ENCODE data around the gene GGACT.
A peak's percentile ranks its signal among the peaks of the same experiment; 100 is the strongest.

The GGACT gene

DNA sequence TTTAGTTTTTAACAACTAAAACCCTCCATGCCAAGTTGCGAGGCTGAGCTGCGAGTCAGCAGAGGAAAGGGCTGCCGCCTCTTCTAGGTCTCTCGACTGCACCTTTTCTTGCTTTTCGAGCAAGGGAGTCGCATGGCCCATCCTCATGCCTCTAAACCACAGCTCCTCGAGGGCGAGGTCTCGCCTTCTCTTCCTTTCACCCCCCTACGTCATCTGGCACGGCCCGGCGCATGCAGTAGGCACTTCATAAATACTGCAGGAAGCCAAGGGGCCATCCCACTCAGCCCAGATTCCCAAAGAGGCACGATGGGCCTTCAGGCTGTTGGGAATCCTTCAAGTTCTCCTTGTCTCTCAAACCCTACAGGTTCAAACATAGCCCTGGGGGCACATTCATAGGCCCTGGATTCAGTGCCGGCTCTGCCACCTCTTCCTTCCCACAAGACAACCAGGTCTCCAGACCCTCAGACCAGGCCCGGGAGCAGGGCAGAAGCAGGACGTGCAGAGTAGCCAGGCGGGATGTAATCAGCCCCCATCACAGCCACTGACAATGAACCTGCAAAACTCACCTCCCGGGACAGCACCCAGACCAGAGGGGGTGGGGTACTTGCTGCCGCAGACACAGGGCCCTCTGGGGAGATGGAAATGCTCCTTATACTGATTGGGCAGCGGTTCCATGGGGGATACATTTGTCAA is 41.7 kb downstream of the GGACT start:
- DNase-seq = no peak

DNA sequence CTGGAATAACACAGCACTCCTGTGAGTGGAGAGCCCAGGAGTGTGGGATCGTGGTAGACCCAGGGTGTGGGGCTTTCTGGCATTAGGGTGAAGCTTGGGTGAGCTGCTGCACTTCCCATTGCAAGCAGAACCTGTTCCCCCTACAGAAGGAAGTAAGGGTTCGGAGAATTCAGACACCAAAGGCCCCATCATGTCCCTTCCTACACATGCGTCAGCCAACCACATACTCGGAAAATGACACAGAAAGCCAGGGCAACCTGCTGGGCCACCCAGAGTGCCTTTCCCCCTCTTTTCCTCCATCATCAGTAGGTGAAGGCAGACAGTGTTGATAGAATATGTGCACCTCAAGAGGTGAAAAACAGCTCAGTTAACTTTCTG is 42.9 kb downstream of the GGACT start:
- no peak for DNase-seq

DNA sequence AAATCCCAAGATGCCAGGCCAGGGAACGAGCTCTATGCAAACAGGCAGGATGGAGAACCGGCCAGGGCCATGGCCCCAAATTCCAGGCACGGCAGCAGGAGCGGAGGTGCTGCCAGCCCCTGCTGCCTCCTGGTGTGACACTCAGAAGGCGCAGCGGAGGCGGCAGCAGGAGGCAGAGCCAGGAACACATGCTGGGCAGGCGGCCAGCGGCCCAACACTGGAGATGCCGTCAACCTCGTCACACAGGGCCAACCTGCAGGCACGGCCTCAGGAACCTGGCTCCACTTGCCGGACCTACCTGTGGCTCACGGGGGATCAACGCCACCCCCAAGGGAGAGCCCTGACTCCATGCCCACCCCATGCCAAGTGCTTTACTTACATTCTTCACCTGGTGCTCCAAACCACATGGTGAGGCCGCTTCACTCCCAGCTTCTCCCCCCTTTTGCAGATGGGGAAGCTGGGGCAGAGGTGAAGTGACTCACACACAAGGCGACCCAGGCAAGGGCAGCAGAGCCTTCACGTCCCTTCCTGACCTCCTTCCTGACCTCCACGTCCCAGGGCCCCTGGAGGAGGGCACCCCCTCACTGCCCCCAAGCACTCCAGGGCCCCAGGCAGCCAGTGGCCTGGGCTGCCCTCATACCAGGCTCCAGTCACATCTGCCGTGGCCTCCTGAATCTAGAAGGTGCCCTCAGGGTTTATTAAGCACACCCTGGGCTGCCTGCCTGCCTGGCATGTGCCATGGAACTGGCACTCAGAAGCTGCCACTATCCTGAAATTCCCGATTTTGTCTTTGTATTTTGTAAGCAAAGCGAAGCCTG is 43.5 kb downstream of the GGACT start:
- DNase-seq = no peak

DNA sequence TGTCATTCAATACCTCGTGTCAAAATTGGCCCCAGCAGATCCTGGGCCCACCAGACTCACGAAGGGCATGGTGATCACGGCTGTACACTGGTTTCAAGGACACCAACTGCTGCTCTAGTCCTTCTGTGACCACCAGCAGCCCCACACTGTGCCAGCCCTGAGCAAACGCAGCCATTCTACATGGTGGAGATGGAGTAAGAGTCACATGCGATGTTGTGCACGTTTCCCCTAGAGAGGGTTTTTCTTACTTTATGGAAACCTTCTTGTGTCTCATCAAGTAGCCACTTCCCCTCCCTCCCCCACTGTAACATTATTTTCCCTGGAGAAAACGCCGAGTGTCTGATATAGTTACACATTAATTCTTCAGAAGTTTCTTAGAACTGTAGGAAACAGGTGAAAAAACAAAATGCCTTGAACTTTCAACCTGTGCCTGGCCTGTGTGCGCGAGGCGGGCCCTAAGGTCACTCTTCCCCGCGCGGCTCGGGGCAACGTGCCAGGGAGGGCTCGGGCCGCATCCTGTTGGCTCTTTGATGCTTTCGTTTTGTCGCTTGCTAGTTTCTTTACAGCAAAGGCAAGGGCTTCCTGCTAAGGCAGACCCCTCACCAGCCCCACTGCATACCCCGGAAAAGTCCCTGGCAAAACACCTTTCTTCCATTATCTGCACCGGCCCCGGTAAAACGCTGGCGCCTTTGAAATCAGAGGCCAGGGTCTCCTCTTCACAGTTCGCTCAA is 44.6 kb downstream of the GGACT start:
- DNase-seq = no peak

DNA sequence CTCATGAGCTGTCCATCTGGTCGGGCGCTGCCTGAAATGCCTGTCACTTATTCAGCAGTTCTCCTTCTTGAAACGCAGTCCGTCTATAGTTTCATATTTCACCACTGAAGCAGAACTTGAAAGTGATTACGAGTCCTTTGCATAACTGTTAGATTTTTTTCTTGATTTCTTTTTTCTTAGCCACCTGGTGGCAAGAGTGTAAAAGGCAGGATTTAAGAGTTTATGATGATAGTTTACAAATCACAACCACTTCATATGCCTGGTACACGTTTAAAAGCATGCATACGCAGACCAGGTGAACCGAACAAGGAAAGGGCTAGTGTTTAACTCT is 45.8 kb downstream of the GGACT start:
- DNase-seq = peak in 1 of 2 experiments; percentile 8

DNA sequence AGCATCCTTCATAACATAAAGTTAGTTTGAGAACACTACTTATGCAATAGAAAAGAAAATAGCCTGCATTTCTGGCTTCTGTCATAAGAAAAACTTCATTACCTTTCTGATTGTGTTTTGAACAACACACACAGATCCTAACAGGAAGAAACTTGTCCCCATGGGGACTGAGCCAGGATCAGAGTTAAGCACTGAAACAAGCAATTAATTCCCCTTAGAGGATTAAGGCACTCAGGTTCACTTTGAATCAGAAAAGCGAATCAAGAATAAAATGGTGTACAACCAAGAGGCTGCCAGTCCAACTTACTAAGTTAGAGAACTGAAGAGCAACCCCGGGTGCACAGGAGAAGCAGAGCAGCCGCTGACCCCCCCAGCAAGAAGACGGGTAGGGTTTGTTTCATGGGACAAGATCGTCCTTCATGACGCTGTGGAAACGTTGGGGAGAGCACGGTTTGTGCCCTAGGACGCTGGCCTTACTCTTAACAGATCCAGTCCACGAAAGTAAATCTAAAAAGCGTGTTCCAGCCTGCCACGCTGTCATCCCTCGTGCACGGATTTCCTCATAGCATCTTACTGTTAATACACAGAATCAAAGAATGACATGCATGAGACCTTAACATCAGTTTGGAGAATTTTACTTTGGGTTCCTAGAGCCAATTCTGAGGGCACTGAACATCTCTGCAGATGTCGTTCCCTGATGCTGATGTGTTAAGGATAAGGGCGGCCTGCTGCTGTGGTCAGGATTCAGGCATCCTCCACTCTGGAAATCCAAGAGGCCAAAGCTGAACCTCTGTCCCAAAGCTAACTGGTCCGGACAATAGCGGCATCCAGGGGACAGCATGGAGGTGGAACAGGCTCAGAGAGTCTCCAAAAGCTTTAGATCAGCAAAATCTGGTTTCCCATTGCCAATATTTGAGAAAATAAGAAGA is 46.4 kb downstream of the GGACT start:
- no peak for DNase-seq

DNA sequence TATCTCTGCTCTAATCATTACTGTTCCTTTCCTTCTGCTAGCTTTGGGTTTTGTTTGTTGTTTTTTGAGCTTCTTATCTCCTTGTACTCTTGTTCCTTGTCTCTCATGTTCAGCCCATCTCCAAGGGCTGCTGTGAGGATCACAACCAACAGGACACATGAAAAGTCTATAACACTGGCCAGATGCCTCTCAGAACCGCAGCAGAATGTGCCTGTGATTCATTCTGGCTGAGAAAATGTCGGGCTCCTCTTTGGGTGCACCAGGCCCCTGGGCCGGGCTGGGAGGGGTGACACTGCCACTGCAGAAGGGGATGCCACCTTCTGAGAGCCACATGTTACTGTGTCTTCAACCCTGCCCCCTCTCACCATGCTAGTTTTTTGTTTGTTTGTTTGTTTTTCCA is 48.0 kb downstream of the GGACT start:
- DNase-seq = no peak

DNA sequence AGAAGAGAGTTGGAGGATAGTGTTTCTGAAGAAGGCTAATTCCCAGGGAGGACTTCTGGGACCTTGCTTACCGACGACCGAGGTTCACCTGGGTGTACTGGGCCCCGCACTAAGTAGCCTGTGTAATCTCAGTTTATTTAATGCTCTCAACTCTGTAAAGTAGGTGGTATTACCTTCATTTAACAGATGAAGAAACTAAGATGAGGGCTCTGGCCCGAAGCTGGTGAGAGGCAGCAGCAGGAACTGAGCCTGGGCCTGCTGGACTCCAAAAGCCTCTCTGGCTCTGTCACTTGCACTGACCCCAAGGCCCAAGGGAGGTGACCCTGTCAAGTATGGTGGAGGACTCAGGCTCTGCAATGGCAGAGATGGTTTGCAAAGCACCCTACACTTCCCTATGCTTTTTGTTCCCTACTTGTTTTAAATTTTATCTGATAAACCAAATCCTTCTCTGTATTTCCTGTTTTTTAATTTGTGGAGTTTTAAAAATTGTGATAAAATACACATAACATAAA is 50.6 kb downstream of the GGACT start:
- no peak for DNase-seq

DNA sequence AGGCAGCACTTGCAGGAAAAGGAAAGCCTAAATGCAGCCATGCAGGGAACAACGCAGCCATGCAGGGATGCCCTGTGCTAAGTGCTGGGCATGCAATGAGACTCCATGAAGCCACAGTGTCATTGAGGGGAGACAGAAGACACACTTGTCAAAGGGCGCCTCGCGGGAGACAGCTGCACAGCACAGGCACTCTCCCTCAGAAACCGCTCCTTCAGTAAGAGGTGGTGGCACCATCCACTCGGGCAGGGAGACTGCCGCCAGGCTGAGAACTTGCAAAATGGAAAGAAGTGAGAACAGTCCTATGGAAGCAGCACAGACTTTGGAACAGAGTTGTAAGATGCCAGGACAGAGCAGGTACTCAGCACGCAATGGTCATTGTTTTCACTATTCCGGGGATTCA is 51.1 kb downstream of the GGACT start:
- DNase-seq = no peak

DNA sequence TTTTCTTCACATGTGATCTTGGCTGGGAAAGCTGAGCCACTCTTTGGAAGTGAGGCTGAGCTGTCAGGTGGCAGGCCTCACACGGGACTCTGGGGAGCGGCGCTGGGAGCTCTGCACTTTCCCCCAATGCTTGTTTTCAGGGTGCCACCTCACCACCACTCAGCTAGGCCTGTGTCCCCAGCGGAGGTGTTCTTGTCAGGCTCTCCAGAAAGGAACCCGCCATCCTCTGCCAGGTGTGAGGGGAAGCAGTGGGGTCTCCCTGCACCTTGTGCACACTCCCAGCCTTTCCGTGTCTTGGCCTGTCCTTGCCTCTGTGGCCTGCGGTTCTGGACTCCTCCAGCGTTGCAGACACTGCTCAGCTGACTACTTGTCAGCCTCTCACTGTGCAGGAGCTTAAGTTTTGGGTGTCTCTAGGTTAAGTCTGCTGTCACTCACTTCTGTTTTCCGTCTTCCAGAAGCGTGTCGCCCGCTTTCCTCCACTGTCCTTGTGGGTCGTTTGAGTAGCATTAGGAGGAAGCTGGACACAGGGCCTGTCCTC is 51.9 kb downstream of the GGACT start:
- no peak for DNase-seq

DNA sequence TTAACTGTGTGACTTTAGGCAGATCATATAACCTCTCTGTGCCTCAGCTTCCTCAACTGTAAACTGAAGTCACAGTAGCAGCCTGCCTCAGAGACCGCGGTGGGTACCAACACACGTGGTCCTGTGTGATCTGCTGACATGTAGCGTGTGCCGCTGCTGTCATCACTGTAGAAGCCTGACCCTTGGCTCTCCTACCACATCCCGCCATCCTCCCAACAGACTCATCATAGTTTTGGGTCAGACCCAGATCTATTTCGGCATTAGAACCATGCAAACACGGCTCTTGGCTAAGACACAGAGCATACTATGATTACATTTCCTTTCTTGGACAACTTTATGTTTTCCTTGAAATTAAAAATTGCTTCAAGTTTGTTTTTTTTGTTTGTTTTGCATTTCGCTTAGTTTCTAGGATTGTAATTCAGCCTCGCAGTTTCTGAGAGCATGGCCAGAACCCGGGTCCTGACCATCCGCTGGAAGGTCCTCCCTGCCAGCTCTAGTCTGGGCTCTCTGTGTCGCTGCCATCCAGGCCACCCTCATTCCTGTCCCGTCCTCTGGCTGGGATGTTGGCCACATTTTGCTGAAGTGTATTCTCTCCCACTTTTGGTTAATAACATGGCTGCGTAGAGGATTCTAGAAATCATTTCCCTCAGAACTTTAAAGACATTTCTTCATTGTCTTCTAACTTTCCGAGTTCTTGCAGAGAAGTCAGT is 53.0 kb downstream of the GGACT start:
- DNase-seq = no peak

DNA sequence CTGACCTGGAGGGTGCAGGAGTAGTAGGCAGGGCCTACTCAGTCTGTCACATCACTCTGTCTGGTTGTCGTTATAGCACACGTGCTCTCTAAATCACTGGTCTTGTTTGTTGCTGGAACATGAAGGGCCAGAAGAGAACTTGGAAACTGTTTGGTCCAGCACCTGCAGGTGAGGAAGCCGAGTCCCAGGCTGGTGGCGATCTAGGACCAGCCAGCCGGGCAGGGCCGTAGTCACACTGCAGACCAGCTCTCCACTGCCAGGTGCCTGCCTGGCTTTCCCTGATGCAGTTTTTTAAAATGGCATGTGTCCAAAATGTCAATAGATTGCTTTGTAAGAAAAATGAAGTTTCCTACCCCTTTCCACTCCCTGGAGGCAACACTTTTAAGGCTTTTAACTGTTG is 53.7 kb downstream of the GGACT start:
- DNase-seq = no peak

DNA sequence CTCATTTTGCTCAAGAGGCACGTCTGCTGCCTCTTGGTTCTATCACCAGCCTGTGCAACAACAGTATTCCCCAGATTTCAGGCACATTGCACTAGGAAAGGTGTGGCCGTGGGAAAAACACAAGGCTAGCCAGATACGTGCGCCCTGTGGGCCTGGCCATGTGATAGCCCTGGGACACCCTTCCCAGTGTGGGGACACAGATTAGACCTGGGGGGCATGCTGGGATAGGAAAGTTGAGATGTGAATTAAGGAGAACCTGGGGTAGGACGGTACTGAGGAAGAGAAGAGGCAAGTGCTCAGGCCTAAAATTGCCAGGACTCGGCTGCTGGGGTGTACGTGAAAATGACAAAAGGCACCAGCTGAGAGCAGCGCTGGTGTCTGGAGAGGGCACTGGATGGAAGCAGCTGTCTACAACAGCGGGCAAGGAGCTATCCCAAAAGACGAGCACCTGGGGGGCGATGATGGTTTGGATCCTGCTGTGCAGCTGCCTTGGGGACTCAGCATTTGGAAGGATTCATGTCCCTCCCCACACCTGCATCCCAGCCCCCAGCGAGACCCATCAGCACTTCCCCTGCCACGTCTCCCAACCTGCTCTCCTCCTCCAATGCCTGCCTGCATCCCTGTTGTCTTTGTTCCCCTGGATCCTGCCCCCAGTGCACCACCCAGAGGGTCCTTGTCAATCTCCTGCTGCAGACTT is 54.3 kb downstream of the GGACT start:
- DNase-seq = no peak

DNA sequence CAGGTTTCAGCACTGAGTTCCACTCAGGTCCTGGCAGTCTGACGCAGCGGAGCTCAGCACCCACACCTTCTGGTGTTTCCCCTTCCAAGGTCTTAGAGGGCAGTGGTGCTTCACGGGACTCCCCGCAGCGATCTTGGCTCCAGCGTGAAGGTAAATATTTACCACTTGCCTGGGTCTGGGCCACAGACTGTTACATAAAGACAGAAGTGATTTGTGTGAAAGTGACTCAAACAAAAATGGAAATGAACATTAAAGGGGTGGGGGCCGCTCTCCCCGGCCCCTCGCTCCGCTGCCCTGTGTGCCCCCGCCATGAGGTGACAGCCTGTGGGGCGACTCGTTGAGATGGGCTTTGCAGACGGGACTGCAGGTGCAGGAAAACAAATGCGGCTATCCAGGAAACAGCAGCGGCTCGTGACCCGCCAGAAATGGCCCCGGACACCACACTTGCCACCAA is 55.0 kb downstream of the GGACT start:
- no peak for DNase-seq

DNA sequence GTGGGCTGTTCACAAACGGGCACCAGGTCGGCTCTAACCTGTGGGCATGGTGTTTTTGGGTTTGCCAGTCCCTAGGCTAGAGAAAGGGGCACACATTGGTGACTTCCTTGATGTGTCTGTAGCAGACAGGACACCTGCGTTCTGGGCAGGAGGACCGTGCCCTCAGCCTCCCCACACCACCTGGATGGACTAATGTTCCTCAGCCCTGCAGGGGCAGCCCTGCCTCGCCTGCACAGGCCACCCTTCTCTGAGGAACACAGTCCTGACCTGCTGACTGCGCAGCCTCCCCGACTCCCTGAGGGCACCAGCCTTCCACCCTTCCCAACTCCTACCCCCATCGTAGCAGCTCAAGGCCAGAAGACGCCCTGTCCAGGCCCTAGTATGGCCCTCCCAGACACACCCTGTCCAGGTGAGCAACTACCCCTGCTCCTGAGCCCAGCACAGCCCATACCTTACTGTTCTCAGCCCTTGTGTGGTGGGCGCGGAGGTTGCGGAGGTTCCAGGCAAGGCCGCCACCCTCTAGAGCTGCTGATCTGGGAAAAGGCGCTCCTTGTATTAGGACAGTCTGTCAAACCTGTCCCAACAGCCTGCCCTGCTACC is 55.7 kb downstream of the GGACT start:
- DNase-seq = no peak

DNA sequence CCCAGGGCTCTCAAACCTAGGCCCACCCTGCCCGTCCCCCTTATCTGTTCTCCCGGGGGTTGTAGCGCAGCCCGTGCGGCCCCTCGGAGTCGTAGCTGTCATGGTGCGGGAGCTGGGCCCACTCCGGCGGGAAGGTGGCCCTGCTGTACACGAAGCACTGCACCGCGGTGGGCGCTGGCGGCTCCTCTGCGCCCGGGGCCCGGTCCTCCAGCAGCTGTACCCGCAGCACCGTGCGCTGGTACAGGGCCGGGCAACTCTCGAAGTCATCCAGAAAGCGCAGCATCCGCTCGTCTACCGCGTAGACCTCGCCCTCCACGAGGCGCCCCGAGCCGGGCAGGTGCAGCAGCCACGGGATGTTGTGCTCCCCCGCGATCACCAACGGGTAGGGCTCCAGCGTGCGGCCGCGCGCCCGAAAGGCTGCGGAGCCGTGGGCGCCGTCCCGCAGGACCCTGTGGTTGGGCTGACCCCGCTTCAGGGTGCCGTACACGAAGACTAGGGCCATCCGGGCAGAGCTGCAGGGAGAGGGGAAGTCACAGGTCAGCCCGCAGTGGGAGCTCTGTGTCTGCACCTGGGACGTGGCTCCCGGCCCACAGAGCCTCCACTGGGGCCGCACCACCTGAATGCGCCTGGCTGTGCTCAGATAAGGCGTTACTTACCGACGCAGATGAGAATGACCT is 56.4 kb downstream of the GGACT start:
- no peak for DNase-seq

DNA sequence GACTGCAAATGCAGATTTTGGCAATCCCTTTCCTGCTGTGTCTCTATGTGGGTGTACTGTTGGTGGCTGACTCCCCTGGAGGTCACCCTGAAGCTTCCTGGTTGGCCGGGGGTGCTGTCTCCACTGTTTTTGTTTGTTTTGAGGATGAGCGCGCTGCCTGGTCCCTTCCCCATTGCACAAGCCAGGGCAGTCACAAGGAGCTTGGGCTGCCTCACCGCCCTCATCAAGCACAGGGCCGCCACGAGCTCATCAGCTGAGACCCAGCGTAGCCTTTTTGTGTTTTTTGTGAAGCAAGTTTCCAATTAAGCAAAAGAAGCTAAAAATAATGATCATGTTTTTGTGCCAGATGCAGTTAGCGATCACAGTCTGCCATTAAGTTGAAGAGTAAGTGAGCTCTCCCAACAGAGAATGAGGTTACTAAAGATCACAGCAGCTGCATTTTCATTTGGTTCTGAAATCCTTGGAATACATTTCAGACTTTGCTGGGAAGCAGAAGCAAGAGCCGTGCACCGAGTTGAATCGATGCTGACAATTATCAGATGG is 57.8 kb downstream of the GGACT start:
- DNase-seq = no peak

DNA sequence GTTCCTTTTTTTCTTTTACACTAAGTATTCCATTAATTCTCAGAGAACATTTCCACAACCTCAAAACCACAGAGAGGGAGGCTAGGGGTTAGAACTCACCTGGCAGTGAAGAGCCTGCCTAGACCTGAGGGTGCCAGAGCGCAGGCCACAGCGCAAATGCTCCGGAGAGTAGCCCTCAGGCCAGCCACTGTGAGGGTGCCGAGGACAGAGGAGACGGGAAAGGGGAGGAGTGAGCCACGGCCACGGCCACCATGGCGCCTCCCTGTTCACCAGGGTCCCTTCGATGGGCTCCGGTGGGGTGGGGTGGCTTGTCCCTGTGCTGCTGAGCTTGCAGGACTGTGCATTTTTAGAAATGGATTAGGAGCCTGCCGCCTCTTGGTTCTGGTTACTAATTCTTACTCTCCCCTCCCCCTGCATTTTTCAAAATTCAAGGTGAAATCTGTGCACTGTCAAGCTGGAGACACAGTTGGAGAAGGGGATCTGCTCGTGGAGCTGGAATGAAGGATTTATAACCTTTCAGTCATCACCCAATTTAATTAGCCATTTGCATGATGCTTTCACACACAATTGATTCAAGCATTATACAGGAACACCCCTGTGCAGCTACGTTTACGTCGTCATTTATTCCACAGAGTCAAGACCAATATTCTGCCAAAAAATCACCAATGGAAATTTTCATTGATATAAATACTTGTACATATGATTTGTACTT is 58.8 kb downstream of the GGACT start:
- no peak for DNase-seq

DNA sequence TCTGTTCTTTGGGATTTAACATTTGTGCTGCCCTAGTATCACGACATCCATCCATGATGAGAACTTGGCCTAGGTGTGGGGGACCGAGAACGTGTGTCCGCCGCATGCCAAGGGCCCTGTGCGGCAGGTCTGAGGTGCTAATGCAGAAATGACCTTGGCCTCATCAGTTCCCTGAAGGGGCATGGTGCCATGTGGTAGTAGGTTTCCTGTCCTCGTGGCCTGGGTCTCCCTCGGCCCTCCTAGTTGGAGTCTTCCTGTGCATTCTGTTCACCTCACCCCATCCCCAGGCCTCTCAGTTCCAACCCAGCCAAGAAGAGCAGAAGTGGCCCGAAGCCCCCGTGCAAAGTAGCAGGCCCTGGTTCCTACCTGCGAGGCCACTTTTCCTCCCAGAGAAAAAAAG is 59.8 kb downstream of the GGACT start:
- no peak for DNase-seq
